ENCODE results near the gene PLA2G5. TPM values are rescaled to one million over a fixed set of nuclear protein-coding genes. Genes with fewer than 3 reads are reported as not detected.
"Not testable (repeated sequence)": the region's sequence is repeated elsewhere in the genome, so short reads cannot be mapped to it uniquely, and the experiment has no call there.

Gene PLA2G5, protein sequence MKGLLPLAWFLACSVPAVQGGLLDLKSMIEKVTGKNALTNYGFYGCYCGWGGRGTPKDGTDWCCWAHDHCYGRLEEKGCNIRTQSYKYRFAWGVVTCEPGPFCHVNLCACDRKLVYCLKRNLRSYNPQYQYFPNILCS
- total RNA-seq = not detected

DNA sequence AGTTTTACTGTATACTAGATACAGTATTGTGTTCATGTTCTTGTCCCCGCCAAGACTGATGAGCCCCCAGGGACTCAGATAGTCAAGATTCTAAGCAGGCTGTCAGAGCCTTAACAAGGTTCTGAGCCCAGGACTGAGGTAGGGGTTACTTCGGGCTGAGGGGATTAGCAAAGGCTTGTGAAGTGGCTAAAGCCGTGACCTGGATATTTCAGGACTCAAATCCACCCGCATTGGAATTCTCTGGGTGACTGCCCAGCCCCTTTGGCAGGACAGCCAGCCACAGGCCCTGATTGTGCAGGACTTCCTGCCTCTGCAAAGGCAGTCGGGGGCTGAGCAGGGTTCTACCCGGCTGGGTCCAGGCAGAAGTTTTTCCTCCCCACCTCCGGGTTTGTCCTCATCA is at the start of gene PLA2G5:
PLA2G5 (plus strand) TSS at position 321 of the 400 bp plus-strand sequence. CDS start 14,637 bp downstream, outside the sequence.
- ATAC-seq (no peak), DNase-seq (no peak)
- Mint-ChIP-seq H3K4me1 (ENCODE audit: low read depth) (no peaks in the 10 kb centered on the region), H3K27me3 (peaks cover 8% of the 10 kb centered on the region), H3K36me3 (ENCODE audit: low read depth) (no peaks in the 10 kb centered on the region), H3K27ac (no peak within 1 kb of the TSS), H3K9me3 (no peaks in the 10 kb centered on the region), H3K4me3 (no peak within 1 kb of the TSS)
- TF ChIP-seq, protein P1, sequence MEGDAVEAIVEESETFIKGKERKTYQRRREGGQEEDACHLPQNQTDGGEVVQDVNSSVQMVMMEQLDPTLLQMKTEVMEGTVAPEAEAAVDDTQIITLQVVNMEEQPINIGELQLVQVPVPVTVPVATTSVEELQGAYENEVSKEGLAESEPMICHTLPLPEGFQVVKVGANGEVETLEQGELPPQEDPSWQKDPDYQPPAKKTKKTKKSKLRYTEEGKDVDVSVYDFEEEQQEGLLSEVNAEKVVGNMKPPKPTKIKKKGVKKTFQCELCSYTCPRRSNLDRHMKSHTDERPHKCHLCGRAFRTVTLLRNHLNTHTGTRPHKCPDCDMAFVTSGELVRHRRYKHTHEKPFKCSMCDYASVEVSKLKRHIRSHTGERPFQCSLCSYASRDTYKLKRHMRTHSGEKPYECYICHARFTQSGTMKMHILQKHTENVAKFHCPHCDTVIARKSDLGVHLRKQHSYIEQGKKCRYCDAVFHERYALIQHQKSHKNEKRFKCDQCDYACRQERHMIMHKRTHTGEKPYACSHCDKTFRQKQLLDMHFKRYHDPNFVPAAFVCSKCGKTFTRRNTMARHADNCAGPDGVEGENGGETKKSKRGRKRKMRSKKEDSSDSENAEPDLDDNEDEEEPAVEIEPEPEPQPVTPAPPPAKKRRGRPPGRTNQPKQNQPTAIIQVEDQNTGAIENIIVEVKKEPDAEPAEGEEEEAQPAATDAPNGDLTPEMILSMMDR (IDR thresholded peaks at IDR 0.05) = no peak
- ChIA-PET CTCF (interaction anchor here (1.5 kb wide), 1 partner anchor 12 kb away, joined by 3 read pairs; no protein-coding TSS in a partner anchor), POLR2A (no interaction called here)
- intact Hi-C loops (cut with micrococcal nuclease) = no loop called here

DNA sequence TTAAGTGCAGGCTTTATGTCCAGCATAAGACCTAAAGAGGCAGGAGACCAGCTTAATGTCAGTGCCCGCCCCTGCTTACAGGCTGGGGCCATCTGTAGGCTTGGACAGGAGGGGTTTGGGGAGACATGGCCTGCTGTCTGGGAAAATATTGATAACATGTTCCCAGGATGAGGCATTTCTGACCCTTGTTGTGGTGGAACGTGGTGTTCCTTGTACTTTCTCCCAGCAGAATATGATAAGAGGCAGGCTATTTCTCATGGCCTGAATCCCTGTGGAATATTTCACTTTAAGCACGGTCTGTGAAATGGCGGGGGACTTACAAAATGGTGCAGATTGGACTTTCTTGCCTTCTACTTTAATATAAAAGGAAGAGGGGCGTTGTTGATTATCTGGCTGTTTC is 41.9 kb upstream of the PLA2G5 start:
- intact Hi-C loops (cut with micrococcal nuclease) = no loop called here
- TF ChIP-seq, protein P1 (IDR thresholded peaks at IDR 0.05) = no peak
- H3K4me1 Mint-ChIP-seq (ENCODE audit: low read depth) = no peaks in the 10 kb centered on the region

DNA sequence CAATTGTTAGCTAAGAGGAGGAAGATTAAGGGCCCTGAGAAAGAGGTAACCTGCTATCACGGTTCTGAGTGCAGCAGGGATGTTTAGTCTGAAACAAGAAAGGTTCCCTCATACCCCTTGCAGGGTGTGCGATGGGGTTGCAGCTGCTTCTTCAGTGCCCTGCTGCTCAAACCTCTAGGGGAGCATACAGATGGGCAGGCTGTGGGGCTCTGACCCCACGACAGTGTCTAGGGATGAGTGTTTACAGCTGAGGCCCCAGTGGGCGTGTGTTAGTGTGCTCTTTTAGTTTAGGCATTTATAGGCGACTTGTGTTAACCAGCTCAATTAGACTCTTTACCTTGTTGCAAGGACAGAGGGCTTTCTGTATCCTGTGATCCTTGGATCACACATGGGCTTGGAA is 41.3 kb upstream of the PLA2G5 start:
- ATAC-seq = no peak
- Mint-ChIP-seq H3K4me3 (no peak overlapping the region), H3K4me1 (ENCODE audit: low read depth) (no peaks in the 10 kb centered on the region), H3K27me3 (peaks cover 40% of the 10 kb centered on the region), H3K9me3 (no peaks in the 10 kb centered on the region), H3K36me3 (ENCODE audit: low read depth) (no peaks in the 10 kb centered on the region), H3K27ac (no peak overlapping the region)
- TF ChIP-seq, protein P1 (IDR thresholded peaks at IDR 0.05) = no peak
- intact Hi-C loops (cut with micrococcal nuclease) = no loop called here
- no peak for DNase-seq
- ChIA-PET CTCF (no interaction called here), POLR2A (no interaction called here)

More for the DNA sequence above, 41.9 kb upstream of the PLA2G5 start:
- POLR2A ChIA-PET = no interaction called here
- no peak overlapping the region for H3K4me3 Mint-ChIP-seq
- no peak for ATAC-seq
- no peaks in the 10 kb centered on the region for H3K36me3 Mint-ChIP-seq (ENCODE audit: low read depth)
- DNase-seq = no peak
- peaks cover under 1% of the 10 kb centered on the region for H3K9me3 Mint-ChIP-seq
- no peak overlapping the region for H3K27ac Mint-ChIP-seq
- CTCF ChIA-PET = no interaction called here
- peaks cover 40% of the 10 kb centered on the region for H3K27me3 Mint-ChIP-seq

DNA sequence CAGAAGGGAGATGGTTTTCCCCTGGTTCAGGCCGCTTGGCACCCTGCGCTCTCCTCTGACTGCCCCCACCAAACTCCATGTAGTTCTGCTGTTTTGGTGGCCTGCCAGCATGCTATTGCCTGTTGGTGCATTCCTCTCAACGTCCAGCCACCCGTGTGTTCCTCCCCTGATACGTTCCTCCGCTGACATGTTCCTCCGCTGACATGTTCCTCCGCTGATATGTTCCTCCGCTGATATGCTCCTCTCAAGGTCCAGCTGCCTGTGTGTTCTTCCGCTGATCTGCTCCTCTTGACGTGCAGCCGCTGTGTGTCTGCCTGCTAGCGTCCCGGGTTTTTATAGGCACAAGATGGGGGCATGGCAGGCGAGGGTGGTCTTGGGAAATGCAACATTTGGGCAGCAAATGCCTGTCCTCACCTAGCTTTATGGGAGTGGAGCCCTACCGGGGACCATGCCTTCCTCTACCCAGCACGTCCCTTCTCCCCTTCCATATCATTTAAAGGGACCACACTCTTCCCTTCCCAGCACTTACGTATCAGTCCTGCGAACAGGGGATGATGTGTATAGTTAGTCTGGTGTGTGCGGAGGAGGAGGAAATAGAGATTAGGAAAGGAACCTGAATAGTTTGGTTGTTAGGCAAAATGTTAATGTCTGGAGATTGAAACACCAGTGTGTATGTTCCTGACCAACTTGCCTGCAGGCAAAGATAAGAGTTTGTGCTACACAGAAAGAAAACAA is 40.6 kb upstream of the PLA2G5 start:
- POLR2A ChIA-PET = no interaction called here
- Mint-ChIP-seq H3K27me3 (peaks cover 39% of the 10 kb centered on the region), H3K4me3 (no peak overlapping the region), H3K9me3 (peaks cover 2% of the 10 kb centered on the region), H3K36me3 (ENCODE audit: low read depth) (no peaks in the 10 kb centered on the region), H3K27ac (no peak overlapping the region), H3K4me1 (ENCODE audit: low read depth) (no peaks in the 10 kb centered on the region)
- no peak for ATAC-seq
- intact Hi-C loops (cut with micrococcal nuclease) = no loop called here
- CTCF ChIA-PET = no interaction called here
- DNase-seq = no peak
- TF ChIP-seq, protein P1 (IDR thresholded peaks at IDR 0.05) = no peak

DNA sequence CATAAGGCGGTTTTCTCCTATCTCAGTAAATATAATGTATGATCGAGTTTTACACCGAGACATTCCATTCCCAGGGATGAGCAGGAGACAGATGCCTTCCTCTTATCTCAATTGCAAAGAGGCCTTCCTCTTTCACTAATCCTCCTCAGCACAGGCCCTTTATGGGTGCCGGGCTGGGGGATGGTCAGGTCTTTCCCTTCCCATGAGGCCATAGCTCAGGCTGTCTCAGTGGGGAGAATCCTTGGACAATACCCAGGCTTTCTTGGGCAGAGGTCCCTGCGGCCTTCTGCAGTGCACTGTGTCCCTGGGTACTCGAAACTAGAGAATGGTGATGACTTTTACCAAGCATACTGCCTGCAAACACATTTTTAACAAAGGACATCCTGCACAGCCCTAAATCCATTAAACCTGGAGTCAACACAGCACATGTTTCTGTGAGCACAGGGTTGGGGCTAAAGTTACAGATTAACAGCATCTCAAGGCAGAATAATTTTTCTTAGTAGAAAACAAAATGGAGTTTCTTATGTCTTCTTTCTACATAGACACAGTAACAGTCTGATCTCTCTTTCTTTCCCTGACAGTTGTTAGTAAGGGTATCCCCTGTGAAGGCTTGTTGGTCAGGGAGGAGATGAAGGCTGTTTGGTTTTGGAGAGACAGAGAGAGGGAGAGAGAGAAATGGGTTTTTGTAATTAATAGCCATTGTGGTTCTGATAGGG is 39.4 kb upstream of the PLA2G5 start:
- DNase-seq; intact Hi-C loops (cut with micrococcal nuclease); H3K27ac Mint-ChIP-seq; H3K4me3 Mint-ChIP-seq; ATAC-seq; POLR2A ChIA-PET; H3K4me1 Mint-ChIP-seq (ENCODE audit: low read depth); H3K36me3 Mint-ChIP-seq (ENCODE audit: low read depth); CTCF ChIA-PET; H3K9me3 Mint-ChIP-seq: not testable (repeated sequence)
- H3K27me3 Mint-ChIP-seq = peaks cover 35% of the 10 kb centered on the region

Measured in activated CD8-positive, alpha-beta T cell treated with anti-CD3 and anti-CD28 coated beads for 36 hours (primary cell).